Hair follicle dermal papilla cell (primary cell): ENCODE measurements around the gene BTBD17. TPM values are rescaled to one million over a fixed set of nuclear protein-coding genes. Genes with fewer than 3 reads are reported as not detected.

Source experiments
- total RNA-seq: library from RNA; depleted of rRNA; stranded (reverse); fragments of >200 nt; gene quantifications from 2 replicates; pipeline ENCODE4 v1.2.3, GENCODE V29; 2012

The BTBD17 gene
- not detected in 2 replicates for total RNA-seq

GRCh38 chr17:74361230-74362068, at the start of gene BTBD17:
TSS of gene BTBD17 (minus strand) at chr17:74361868. CDS start at chr17:74361819, 49 bp downstream.

GRCh38 chr17:74367206-74367605, 5.5 kb upstream of the BTBD17 start, which contains the start of gene GPR142:
TSS of gene GPR142 (plus strand) at chr17:74367506. CDS start at chr17:74369541, 2,035 bp downstream.

GRCh38 chr17:74325743-74326379, 35.8 kb downstream of the BTBD17 start, which contains the start of gene KIF19:
TSS of gene KIF19 (plus strand) at chr17:74326226. CDS start at chr17:74326350, 124 bp downstream.

Other genes with a start within 250 kb of the BTBD17 start
- 270 and 273 TPM in 2 replicates for gene RPL38, start 158.2 kb downstream of the BTBD17 start, total RNA-seq
- 3.9 and 7.5 TPM in 2 replicates for gene TTYH2, start 148.3 kb downstream of the BTBD17 start, total RNA-seq
- gene DNAI2, start 87.6 kb downstream of the BTBD17 start, total RNA-seq: not detected in 2 replicates
- gene KIF19, start 35.6 kb downstream of the BTBD17 start, total RNA-seq: not detected in 2 replicates
- gene GPR142, start 5.6 kb upstream of the BTBD17 start, total RNA-seq: not detected in 2 replicates
- gene GPRC5C, start 70.2 kb upstream of the BTBD17 start, total RNA-seq: 3.2 and 5.0 TPM in 2 replicates
- not detected in 2 replicates for gene CD300A, start 104.8 kb upstream of the BTBD17 start, total RNA-seq
- not detected in 2 replicates for gene CD300LB, start 169.6 kb upstream of the BTBD17 start, total RNA-seq
- not detected in 2 replicates for gene CD300C, start 184.2 kb upstream of the BTBD17 start, total RNA-seq
- gene CD300H, start 205.6 kb upstream of the BTBD17 start, total RNA-seq: not detected in 2 replicates
- gene CD300LD, start 230.4 kb upstream of the BTBD17 start, total RNA-seq: not detected in 2 replicates